Activated CD4-positive, alpha-beta memory T cell treated with anti-CD3 and anti-CD28 coated beads, Interleukin-2, amount 10 ng/mL, durations not matched to agents 7 days and 5 days (primary cell): ENCODE data around the gene SCYL3. TPM values are rescaled to one million over a fixed set of nuclear protein-coding genes. Genes with fewer than 3 reads are reported as not detected.
"Not testable (repeated sequence)": the region's sequence is repeated elsewhere in the genome, so short reads cannot be mapped to it uniquely, and the experiment has no call there.

Experiments used
- CTCF ChIA-PET: fragments of 350-600 bp; sonication (Branson Sonifier 250); formaldehyde crosslinking; loops from one replicate; lab custom pipeline; 2021; ENCODE audit warnings: antibody characterized with exemption, inconsistent platforms; lab: Charles Lee
- POLR2A ChIA-PET: fragments of 350-600 bp; sonication (Branson Sonifier 250); formaldehyde crosslinking; loops from one replicate; lab custom pipeline; 2021; ENCODE audit warnings: antibody characterized with exemption; lab: Charles Lee
- DNase-seq: peaks from one replicate; pipeline ENCODE4 v3.0.0-alpha.2; 2020
- H3K27ac Mint-ChIP-seq: one replicate; pipeline ENCODE4 v1.8.0; 2021; ENCODE audit warnings: mild to moderate bottlenecking, mixed read lengths
- H3K27me3 Mint-ChIP-seq: one replicate; pipeline ENCODE4 v1.8.0; 2021; ENCODE audit warnings: mixed read lengths
- H3K36me3 Mint-ChIP-seq: one replicate; pipeline ENCODE4 v1.8.0; 2021; ENCODE audit warnings: low read depth, mixed read lengths
- H3K4me1 Mint-ChIP-seq: one replicate; pipeline ENCODE4 v1.8.0; 2021; ENCODE audit warnings: mixed read lengths
- H3K4me3 Mint-ChIP-seq: one replicate; pipeline ENCODE4 v1.8.0; 2021; ENCODE audit warnings: mild to moderate bottlenecking, mixed read lengths
- H3K9me3 Mint-ChIP-seq: one replicate; pipeline ENCODE4 v1.8.0; 2021; ENCODE audit warnings: mixed read lengths
- total RNA-seq, 2 experiments: library from RNA; stranded (reverse); gene quantifications; one replicate each; pipeline ENCODE4 v1.2.3, GENCODE V29; 2021

SCYL3 gene
- total RNA-seq, 2 experiments from 2014 or later: 16.1 to 16.8 TPM

DNA sequence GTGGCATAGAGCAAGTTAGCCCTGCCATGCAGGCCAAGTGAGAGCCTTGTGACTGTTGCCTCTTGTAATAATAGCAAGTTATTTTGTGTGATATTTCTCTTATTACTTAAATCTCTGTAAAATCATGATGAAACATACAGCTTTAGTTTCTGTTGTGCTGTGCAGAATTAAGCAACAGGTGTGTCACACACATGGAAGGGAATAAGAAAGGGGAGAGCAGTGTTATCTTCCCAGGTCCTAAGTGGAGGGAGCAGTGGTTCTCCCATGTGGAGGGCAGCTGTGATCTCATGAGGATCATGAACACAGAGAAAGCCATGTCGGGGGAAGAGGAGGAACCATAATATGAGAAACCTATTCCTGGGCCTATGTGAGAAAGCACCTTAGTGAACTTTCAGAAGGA is 25.2 kb upstream of the SCYL3 start:
- Mint-ChIP-seq H3K27me3 (no peaks in the 10 kb centered on the region), H3K27ac (no peak overlapping the region), H3K4me1 (peaks cover 24% of the 10 kb centered on the region), H3K4me3 (no peak overlapping the region), H3K36me3 (peaks cover 10% of the 10 kb centered on the region), H3K9me3 (no peaks in the 10 kb centered on the region)
- CTCF ChIA-PET: interaction anchor here (1.5 kb wide), 1 partner anchor 10 kb away, joined by 5 read pairs; no protein-coding TSS in a partner anchor
- POLR2A ChIA-PET: interaction anchor here (3.0 kb wide), 1 partner anchor 25 kb away, joined by 14 read pairs; the partner anchor contains the start of gene SCYL3
- DNase-seq: no peak

DNA sequence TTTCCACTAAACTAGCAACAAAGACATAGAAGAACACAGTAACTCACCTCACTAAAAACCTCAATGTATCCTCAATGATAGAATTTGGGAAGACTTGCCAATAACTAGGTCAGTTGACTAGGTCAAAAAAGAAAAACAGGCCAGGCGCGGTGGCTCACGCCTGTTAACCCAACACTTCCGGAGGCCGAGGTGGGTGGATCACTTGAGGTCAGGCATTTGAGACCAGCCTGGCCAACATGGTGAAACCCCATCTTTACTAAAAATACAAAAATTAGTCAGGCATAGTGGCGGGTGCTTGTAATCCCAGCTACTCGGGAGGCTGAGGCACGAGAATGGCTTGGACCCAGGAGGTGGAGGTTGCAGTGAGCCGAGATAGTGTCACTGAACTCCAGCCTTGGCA is 24.5 kb upstream of the SCYL3 start:
- H3K9me3 Mint-ChIP-seq, DNase-seq, H3K27ac Mint-ChIP-seq, CTCF ChIA-PET, H3K4me3 Mint-ChIP-seq, H3K27me3 Mint-ChIP-seq: not testable (repeated sequence)
- H3K36me3 Mint-ChIP-seq: peaks cover 10% of the 10 kb centered on the region
- peaks cover 24% of the 10 kb centered on the region for H3K4me1 Mint-ChIP-seq
- POLR2A ChIA-PET: interaction anchor here (3.0 kb wide), 1 partner anchor 25 kb away, joined by 14 read pairs; the partner anchor contains the start of gene SCYL3

DNA sequence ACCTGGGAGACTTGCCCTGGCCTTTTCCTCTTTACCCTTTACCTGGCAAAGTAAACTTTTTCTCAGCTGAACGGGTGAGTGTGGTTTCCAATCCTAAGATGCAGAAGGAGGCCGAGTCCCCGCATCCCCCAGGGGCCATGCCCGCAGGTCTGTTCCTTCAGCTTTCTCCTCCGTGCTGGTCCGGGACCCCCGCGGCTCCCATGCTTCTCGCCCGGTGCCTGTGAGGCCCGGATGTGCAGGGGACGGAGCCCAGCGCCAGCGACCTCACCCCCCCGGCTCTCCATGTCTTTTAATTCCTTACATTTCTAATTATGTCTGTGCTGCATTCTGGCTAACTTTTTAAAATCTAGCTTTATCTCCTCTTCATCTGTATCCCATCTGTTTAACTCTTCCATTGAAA is 21.5 kb upstream of the SCYL3 start:
- H3K27ac Mint-ChIP-seq: no peak overlapping the region
- ChIA-PET CTCF (interaction anchor here (1.3 kb wide), 1 partner anchor 160 kb away, joined by 5 read pairs; the partner anchor contains the start of gene KIFAP3), POLR2A (interaction anchor here (0.9 to 2.1 kb wide), 3 partner anchors 8 to 22 kb away, joined by 4 to 8 read pairs (median 4); no protein-coding TSS in a partner anchor)
- peaks cover 31% of the 10 kb centered on the region for H3K4me1 Mint-ChIP-seq
- H3K27me3 Mint-ChIP-seq: no peaks in the 10 kb centered on the region
- H3K9me3 Mint-ChIP-seq: no peaks in the 10 kb centered on the region
- no peak for DNase-seq
- peaks cover 6% of the 10 kb centered on the region for H3K36me3 Mint-ChIP-seq
- H3K4me3 Mint-ChIP-seq: no peak overlapping the region

DNA sequence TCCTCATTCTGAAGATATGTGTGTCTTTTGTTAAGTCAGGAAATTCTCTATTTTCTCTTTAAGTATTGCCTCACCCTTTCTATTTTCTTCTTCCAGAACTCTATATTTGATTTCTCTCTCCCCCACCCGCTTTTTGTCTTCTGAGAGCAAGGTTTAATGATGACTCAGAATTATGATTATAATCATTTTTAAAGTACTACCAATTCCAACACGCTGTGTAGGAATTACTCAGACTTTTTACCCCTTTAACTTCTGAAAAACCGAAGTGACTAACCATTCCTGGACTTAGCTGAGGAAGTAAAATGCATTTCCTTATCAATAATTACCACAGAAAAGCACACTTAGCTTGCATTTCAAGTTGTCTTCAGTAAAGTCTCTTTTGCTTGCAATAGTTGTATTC is 20.8 kb upstream of the SCYL3 start:
- Mint-ChIP-seq H3K36me3 (peaks cover 6% of the 10 kb centered on the region), H3K4me3 (no peak overlapping the region), H3K27ac (no peak overlapping the region), H3K9me3 (no peaks in the 10 kb centered on the region), H3K4me1 (peaks cover 34% of the 10 kb centered on the region), H3K27me3 (no peaks in the 10 kb centered on the region)
- no peak for DNase-seq
- ChIA-PET POLR2A (interaction anchor here (1.4 to 2.1 kb wide), 2 partner anchors 12 to 22 kb away, joined by 4 to 8 read pairs; no protein-coding TSS in a partner anchor), CTCF (interaction anchor here (1.3 kb wide), 1 partner anchor 160 kb away, joined by 5 read pairs; the partner anchor contains the start of gene KIFAP3)

DNA sequence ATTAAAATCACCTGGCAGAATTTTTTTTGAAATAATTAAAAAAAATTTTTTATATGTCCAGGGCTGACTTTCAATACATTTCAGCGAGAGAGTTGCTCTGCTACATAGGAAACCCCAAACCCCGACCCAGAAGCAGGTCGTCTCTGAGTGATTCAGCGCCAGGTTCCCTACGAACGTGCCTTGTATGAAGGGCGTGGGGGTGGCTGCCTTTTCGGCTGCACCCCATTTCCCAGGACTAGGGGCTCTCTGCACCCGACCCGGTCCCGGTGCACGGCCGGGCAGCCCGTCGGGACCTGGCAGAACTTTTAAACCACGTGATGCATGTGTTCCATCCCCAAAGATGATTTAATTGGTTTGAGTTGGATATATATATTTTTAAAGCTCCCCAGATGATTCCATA is 15.8 kb upstream of the SCYL3 start:
- DNase-seq: no peak
- Mint-ChIP-seq H3K36me3 (no peaks in the 10 kb centered on the region), H3K4me3 (no peak overlapping the region), H3K27ac (peak overlapping the region; percentile 69), H3K9me3 (peaks cover 5% of the 10 kb centered on the region), H3K27me3 (no peaks in the 10 kb centered on the region), H3K4me1 (peaks cover 36% of the 10 kb centered on the region)
- CTCF ChIA-PET: interaction anchor here (1.3 kb wide), 1 partner anchor 17 kb away, joined by 3 read pairs; no protein-coding TSS in a partner anchor
- POLR2A ChIA-PET: interaction anchor here (9.0 kb wide), 1 partner anchor 16 kb away, joined by 124 read pairs; the partner anchor contains the start of gene SCYL3

DNA sequence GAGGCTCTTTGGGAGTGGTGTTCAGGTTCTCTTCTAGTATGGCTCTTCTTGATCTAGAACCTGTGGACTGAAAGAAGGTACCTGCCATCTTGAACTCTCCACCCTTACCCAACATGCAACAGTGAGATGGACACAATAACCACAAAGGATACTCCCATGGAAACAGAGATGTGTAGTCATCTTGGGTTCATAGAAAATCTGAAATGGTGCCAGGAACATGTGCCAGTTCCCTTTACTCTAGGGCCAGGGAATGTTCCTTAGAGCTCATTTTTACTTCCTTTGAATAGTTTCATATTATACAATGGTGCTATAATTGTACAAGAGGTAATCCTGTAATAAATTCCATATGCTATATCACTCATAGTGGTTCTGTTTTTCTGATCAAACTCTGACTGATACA is 13.2 kb upstream of the SCYL3 start:
- no peak for DNase-seq

DNA sequence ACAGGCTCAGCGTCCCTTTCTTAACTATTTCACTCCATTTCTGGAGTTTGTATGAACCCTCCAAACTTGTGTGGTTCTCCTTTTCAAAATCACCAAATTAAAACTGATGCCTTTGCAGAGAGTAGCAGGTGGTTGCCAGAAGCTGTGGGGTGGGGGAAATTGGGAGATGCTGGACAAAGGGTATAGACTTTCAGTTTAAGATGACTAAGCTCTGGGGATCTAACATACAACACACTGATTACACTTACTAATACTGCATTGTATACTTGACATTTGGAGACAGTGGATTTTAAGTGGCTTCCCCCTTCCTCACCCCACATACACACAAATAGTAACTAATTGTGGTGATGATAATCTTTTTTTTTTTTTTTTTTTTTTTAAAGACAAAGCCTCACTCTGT is 11.1 kb upstream of the SCYL3 start:
- CTCF ChIA-PET: interaction anchor here (0.6 to 1.0 kb wide), 2 partner anchors 12 to 103 kb away, joined by 3 read pairs; no protein-coding TSS in a partner anchor
- Mint-ChIP-seq H3K4me1 (peaks cover 40% of the 10 kb centered on the region), H3K4me3 (no peak overlapping the region), H3K9me3 (peaks cover 5% of the 10 kb centered on the region), H3K36me3 (no peaks in the 10 kb centered on the region), H3K27ac (no peak overlapping the region), H3K27me3 (peaks cover 3% of the 10 kb centered on the region)
- POLR2A ChIA-PET: interaction anchor here (9.0 kb wide), 1 partner anchor 12 kb away, joined by 124 read pairs; the partner anchor contains the start of gene SCYL3
- no peak for DNase-seq

More for the DNA sequence above, 13.2 kb upstream of the SCYL3 start:
- Mint-ChIP-seq H3K36me3 (no peaks in the 10 kb centered on the region), H3K4me3 (no peak overlapping the region), H3K4me1 (peaks cover 45% of the 10 kb centered on the region), H3K9me3 (peaks cover 5% of the 10 kb centered on the region), H3K27ac (no peak overlapping the region), H3K27me3 (no peaks in the 10 kb centered on the region)
- ChIA-PET CTCF (interaction anchor here (0.9 to 2.4 kb wide), 4 partner anchors 9 to 22 kb away, joined by 3 to 13 read pairs (median 6); partner anchors contain the start of gene SCYL3), POLR2A (interaction anchor here (0.8 to 9.0 kb wide), 3 partner anchors 9 to 14 kb away, joined by 4 to 124 read pairs (median 5); partner anchors contain the start of gene SCYL3)

DNA sequence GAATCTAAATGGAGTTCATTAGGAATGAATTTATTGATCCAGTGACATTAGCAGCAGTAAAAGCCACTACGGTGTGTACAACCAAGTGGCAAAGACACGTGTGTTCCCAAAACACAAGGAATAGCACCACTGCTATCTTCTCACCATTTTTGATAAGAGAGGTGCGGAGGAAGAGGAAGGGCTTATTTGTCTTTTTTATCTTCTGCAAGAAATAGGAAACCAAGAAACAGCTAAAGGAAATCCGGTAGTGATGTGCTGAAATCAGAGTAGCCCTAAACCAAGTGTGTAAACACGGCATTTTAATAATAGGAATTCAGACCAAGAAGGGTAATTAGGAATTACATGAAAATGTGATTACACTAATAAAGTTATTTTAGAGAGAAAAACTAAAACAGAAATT is 9.1 kb upstream of the SCYL3 start:
- Mint-ChIP-seq H3K27me3 (peaks cover 11% of the 10 kb centered on the region), H3K4me3 (no peak overlapping the region), H3K36me3 (no peaks in the 10 kb centered on the region), H3K9me3 (peaks cover 5% of the 10 kb centered on the region), H3K4me1 (peaks cover 20% of the 10 kb centered on the region), H3K27ac (peak overlapping the region; percentile 3)
- POLR2A ChIA-PET: interaction anchor here (9.0 kb wide), 1 partner anchor 10 kb away, joined by 124 read pairs; the partner anchor contains the start of gene SCYL3
- CTCF ChIA-PET: interaction anchor here (0.6 to 1.1 kb wide), 2 partner anchors 9 to 163 kb away, joined by 3 to 4 read pairs; partner anchors contain the start of gene SCYL3
- DNase-seq: no peak

DNA sequence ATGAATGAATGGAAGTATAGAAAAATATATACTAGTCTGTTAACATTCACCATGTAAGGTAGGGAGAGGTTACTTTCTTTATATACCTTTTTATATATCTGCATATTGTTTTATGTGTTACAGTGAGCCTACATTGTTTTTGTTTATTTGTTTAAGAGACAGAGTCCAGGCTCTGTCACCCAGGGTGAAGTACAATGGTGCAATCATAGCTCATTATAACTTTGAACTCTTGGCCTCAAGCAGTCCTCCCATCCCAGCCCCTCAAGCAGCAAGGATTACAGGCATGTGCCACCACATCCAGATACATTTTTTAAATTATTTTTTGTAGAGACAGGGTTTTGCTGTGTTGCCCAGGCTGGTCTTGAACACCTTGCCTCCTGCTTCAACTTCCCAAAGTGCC is 7.4 kb upstream of the SCYL3 start:
- no peak overlapping the region for H3K4me3 Mint-ChIP-seq
- peaks cover 3% of the 10 kb centered on the region for H3K9me3 Mint-ChIP-seq
- H3K27me3 Mint-ChIP-seq: peaks cover 14% of the 10 kb centered on the region
- POLR2A ChIA-PET: interaction anchor here (9.0 kb wide), 1 partner anchor 8 kb away, joined by 124 read pairs; the partner anchor contains the start of gene SCYL3
- DNase-seq: no peak
- H3K27ac Mint-ChIP-seq: no peak overlapping the region
- peaks cover 18% of the 10 kb centered on the region for H3K4me1 Mint-ChIP-seq
- CTCF ChIA-PET: no interaction called here
- no peaks in the 10 kb centered on the region for H3K36me3 Mint-ChIP-seq

DNA sequence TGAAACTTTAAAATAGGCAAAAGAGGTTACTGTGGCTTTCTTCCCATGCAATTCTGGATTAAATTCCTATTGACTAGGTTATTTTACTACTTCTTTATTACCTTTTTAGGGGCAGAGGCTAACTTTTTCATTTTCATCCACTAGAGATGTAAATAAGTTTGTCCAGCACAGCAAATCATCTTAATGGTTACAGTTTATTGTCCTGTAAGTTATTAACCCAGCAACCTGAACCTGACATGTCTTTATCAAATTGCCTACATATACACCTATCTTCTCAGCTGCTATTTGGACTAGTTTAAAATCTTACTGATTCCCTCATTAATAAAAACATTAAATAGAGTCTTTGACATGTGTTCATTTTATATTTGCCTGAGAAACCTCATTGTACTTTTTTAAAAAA is 6.9 kb upstream of the SCYL3 start:
- POLR2A ChIA-PET: interaction anchor here (9.0 kb wide), 1 partner anchor 7 kb away, joined by 124 read pairs; the partner anchor contains the start of gene SCYL3
- H3K4me3 Mint-ChIP-seq: no peak overlapping the region
- H3K4me1 Mint-ChIP-seq: peaks cover 22% of the 10 kb centered on the region

DNA sequence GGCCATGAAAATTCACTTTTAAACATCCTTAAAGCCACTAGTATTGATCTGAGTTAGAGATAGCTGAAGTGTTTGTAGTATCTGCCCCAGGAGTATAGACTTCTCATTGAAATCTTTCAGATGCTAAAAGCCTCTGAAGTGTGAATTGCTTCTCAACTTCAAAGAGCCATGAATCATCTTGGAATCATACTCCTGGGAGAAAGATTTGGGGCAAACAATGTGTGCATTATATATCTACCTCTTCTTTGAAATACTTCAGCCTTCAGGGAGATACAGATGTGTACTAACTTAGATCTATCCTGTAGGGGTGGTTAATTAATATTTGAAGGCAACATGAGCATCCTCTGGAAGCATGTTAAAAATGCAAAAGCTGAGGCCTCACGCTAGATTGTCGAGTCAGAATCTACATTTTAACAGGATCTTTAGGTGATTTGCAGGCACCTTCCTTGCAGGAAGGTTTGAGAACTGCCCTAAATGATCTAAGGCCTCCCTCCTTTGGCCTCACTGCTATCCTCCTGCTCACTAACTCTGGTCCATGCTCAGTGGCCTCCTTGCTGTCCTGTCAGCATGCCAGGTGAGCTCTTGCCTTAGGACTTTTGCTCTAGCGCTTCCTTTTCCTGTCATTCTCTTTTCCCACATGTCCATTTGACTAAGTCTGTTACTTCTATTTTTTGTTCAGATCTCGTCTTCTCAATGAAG is 6.0 kb upstream of the SCYL3 start:
- DNase-seq: no peak
- ChIA-PET POLR2A (interaction anchor here (0.7 kb wide), 1 partner anchor 9 kb away, joined by 3 read pairs; no protein-coding TSS in a partner anchor), CTCF (no interaction called here)
- Mint-ChIP-seq H3K27ac (no peak overlapping the region), H3K4me1 (peaks cover 26% of the 10 kb centered on the region), H3K4me3 (no peak overlapping the region), H3K9me3 (no peaks in the 10 kb centered on the region), H3K36me3 (no peaks in the 10 kb centered on the region), H3K27me3 (peaks cover 14% of the 10 kb centered on the region)

More for the DNA sequence above, 6.9 kb upstream of the SCYL3 start:
- H3K27me3 Mint-ChIP-seq: peaks cover 14% of the 10 kb centered on the region
- CTCF ChIA-PET: no interaction called here
- H3K27ac Mint-ChIP-seq: no peak overlapping the region
- DNase-seq: no peak
- H3K36me3 Mint-ChIP-seq: no peaks in the 10 kb centered on the region
- H3K9me3 Mint-ChIP-seq: peaks cover 3% of the 10 kb centered on the region

DNA sequence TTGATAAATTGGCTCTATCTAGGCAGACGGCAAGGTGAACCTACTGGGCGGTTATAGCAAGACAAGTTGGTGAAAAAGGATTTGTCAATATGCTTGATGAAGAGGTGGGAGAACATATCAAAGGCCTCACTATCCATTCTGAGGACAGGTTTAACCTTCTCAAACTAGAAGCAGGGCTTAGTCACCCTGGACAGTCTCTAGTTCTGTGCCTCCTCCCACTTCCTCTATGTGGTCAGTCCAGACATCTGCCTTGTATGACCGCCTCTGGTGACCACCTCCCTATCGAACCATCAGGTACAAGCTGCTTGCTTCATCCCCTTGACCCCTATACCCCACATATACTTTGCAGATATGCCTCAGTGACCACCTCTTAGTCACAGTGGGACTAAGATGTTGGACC is 2.3 kb upstream of the SCYL3 start:
- POLR2A ChIA-PET: interaction anchor here (0.9 to 5.4 kb wide), 2 partner anchors 9 to 15 kb away, joined by 3 to 124 read pairs; no protein-coding TSS in a partner anchor

More for the DNA sequence above, 2.3 kb upstream of the SCYL3 start:
- Mint-ChIP-seq H3K36me3 (peaks cover 8% of the 10 kb centered on the region), H3K27ac (no peak overlapping the region), H3K9me3 (no peaks in the 10 kb centered on the region), H3K27me3 (peaks cover 11% of the 10 kb centered on the region), H3K4me1 (peaks cover 31% of the 10 kb centered on the region), H3K4me3 (no peak overlapping the region)
- CTCF ChIA-PET: no interaction called here
- no peak for DNase-seq
